GM18520 (cell line): ENCODE results near the gene ZNF439.
"Not testable (repeated sequence)": the region's sequence is repeated elsewhere in the genome, so short reads cannot be mapped to it uniquely, and the experiment has no call there.

Experiments
- ATAC-seq: cut with Tn5 transposase; IDR thresholded peaks from one replicate; pipeline ENCODE4 v1.9.1; 2021; ENCODE audit not compliant: unreplicated experiment

ZNF439 gene

GRCh38 chr19:11867766-11868165, 19.2 kb downstream of the ZNF439 start:
- ATAC-seq: not testable (repeated sequence)

DNA sequence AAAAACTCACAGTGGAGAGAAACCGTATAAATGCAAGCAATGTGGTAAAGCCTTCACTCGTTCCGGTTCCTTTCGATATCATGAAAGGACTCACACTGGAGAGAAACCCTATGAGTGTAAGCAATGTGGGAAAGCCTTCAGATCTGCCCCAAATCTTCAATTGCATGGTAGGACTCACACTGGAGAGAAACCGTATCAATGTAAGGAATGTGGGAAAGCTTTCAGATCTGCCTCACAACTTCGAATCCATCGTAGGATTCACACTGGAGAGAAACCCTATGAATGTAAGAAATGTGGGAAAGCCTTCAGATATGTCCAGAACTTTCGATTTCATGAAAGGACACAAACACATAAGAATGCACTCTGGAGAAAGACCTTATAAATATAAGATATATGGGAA, 19.7 kb downstream of the ZNF439 start:
- no peak for ATAC-seq

DNA sequence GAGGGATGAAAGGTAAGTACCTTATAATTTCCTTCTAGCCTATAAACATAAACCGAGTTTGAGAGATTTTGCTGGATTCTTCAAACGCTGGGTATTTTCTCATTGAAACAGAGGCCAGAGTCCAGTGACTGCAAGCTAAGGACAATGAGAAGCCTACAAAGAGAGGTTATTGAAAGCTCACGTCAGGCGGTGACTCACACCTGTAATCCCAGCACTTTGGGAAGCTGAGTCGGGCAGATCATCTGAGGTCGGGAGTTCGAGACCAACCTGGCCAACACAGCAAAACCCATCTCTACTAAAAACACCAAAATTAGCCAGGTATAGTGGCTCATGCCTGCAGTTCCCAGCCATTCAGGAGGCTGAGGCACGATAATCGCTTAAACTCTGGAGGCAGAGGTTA, 24.1 kb downstream of the ZNF439 start:
- ATAC-seq: no peak

- ATAC-seq: no peak
Measured at GRCh38 chr19:11873762-11874161, 25.2 kb downstream of the ZNF439 start.

DNA sequence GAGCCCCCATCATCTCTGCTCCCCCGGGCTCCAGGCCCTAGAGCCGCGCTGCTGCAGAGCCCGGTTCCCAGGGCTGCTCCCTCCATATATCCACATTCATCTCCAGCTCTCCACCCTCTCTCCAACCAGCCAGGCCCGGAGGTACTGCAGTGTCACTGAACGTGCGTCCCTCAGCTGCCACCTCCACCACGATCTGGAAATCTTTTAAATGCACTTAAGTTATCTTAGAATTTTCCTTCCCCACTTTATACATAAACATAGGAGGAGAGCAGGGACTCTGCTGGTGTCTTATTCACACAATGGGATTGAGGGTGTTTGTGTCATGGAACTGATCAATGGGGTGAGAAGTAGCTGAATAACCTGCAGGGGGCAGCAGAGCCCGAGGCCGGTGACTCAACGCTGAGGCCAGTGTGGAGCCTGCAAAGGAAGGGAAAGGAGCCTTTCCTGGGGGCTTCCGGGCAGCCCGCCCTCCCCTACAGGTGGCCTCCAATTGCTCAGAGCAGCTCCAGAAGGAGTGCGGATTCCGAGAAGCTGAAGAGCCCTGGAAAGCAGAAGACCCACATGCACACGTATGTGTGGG, 31.3 kb downstream of the ZNF439 start:
- ATAC-seq: not testable (repeated sequence)

GRCh38 chr19:11880598-11880997, 32.1 kb downstream of the ZNF439 start:
- ATAC-seq: no peak

DNA sequence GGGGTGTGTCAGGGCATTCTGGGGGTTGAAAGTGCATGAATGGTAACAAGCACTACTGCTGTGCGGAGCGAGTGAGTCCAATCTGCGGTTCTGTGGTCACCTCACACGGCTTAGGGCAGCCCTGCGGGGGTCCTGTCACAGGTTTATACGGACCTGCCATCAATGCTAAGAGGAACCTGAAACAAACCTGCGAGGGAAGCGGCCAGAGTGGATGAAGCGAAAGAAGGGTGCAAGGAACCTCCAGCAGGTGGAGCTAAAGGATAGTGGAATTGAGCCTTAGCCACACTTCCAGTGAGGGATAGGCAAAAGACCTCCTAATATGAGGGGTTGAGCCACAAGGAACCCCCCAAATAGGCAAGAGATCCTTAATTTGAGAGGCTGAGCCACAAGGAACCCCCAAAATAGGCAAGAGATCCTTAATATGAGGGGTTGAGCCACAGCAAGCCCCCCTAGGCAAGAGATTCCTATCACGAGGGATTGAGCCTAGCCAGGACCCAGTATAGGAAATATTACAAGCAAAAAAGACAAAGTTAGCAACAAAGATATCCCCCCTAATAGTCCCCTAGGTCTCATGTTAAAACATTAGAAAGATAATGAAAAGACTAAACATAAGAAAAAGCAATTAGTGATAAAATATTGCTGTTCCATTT, 32.8 kb downstream of the ZNF439 start:
- ATAC-seq: no peak

GRCh38 chr19:11882606-11883005, 34.1 kb downstream of the ZNF439 start:
- ATAC-seq: no peak

GRCh38 chr19:11887234-11887610, 38.7 kb downstream of the ZNF439 start:
- no peak for ATAC-seq

GRCh38 chr19:11887611-11888531, 39.3 kb downstream of the ZNF439 start, which contains the start of gene ZNF69:
Gene ZNF69, plus strand, starts transcription at chr19:11887782. Its CDS starts 142 bp downstream, at chr19:11887924.
- no peak for ATAC-seq

- not testable (repeated sequence) for ATAC-seq
Measured at GRCh38 chr19:11889901-11890300, 41.4 kb downstream of the ZNF439 start.

DNA sequence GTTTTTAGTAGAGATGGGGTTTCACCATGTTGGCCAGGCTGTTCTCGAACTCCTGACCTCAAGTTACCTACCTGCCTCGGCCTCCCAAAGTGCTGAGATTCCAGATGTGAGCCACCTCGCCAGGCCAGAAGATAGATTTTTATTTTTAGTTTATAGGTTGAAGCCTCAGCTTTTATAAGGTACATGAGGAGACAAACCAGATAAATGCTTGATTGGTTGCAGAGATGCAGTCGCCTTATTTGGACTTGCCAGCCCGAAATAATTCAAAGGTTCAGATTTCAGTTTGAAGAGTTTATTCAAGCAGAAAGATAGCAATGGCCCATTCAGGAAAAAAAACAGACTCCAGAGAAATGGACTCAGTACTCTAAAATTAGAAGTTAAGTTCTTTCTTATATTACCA, 42.1 kb downstream of the ZNF439 start:
- ATAC-seq: no peak

- ATAC-seq: no peak
Measured at GRCh38 chr19:11894851-11895250, 46.3 kb downstream of the ZNF439 start.

- ATAC-seq: no peak
Measured at GRCh38 chr19:11902228-11902627, 53.7 kb downstream of the ZNF439 start.

DNA sequence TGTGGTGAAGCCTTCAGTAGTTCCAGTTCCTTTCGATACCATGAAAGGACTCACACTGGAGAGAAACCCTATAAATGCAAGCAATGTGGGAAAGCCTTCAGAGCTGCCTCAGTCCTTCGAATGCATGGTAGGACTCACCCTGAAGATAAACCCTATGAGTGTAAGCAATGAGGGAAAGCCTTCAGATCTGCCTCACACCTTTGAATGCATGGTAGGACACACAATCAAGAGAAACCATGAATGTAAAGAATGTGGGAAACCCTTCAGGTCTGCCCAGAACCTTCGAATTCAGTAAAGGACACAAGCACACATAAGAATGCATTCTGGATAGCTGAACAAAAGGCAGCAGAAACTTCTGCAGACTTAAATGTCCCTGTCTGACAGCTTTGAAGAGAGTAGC, 57.4 kb downstream of the ZNF439 start:
- ATAC-seq: no peak

GRCh38 chr19:11911937-11912336, 63.4 kb downstream of the ZNF439 start:
- not testable (repeated sequence) for ATAC-seq

GRCh38 chr19:11914417-11915051, 66.0 kb downstream of the ZNF439 start:
- ATAC-seq: not testable (repeated sequence)
